GM13976 (cell line): ENCODE data around the gene PHTF2.
A peak's percentile ranks its signal among the peaks of the same experiment; 100 is the strongest.

Experiments
- DNase-seq: peaks from one replicate; pipeline ENCODE4 v3.0.0; 2012; ENCODE audit warnings: low spot score
- CTCF ChIP-seq: IDR thresholded peaks from 2 replicates; pipeline ENCODE4 v1.5.1; 2012; ENCODE audit warnings: borderline replicate concordance, mild to moderate bottlenecking; ENCODE audit not compliant: insufficient read depth; ENCODE audit errors: extremely low read depth, missing control alignments, control extremely low read depth
- in situ Hi-C: fragments of 300-500 bp; cut with MboI; formaldehyde crosslinking; loops from one replicate; pipeline ENCODE4 v1.12.0; 2022; ENCODE audit warnings: low sequenced_read_pairs, mixed read lengths, inconsistent platforms; ENCODE audit not compliant: unreplicated experiment

The PHTF2 gene

DNA sequence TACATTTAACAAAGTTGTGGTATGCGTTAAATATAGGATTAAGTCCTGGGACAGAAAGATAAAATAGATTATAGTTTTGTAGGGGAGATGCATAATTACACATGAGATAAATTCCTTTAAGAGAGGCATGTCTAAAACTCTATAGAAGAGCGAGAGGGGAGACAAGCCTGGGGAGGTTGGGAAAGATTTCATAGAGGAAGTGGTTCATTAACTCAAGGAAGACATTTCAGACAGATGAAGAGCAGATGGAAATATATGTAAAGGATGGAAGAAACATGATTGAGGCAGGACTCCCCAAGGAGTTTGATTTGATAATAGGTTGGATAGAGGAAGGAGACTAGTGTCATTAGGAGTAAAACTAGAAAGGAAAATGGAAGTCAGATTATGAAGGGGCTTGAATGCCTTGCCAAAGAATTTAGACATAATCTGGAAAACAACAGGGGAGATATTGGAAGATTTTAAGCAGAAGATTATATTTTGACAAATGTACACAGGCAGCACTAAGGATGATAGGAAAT is 96.1 kb downstream of the PHTF2 start:
- TF ChIP-seq CTCF, result no peak
- in situ Hi-C loops, result no loop called here
- no peak for DNase-seq

DNA sequence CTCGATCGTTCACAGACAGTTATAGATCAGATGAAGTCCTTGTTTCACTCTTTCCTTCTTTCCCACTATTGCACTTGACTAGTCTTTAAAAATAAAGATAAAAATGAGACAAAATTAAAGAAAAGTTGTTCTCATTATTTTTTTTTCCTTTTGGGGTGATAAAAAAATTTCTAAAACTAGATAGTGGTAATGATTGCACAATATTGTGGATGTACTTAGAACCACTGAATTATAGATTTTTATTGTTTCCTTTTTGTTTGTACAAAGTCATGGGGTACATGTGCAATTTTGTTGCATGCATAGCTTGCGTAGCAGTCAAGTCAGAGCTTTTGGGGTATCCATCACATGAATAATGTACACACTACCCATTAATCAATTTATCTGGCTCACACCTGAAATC is 97.3 kb downstream of the PHTF2 start:
- no peak for DNase-seq
- no peak for TF ChIP-seq CTCF
- in situ Hi-C loops, result no loop called here

DNA sequence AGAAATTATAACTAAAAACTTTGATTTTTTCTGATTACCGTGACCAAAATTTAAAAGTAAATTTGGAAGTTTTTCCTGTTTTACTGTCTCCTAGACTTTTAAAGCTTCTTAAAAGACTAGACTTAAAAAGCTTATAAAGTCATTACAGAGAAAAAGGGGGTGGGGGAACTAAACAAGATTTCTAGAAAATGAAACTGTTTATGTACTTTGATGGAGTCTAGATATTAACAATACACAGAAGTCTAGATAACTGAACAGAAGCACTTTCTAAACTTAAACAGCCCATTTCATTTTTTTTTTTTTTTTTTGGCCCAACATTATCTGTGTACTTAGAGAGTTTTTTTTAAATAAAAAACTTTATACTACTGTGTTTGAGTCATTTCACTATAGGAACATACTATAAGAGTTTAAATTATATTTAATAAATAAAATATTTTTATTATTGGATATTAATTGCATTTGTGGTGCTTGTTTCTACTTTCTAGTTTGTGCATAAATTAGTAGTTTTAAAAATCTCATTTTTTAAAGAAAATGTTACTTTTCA is 98.5 kb downstream of the PHTF2 start:
- peak; percentile 29 for DNase-seq
- in situ Hi-C loops, result no loop called here
- no peak for TF ChIP-seq CTCF

DNA sequence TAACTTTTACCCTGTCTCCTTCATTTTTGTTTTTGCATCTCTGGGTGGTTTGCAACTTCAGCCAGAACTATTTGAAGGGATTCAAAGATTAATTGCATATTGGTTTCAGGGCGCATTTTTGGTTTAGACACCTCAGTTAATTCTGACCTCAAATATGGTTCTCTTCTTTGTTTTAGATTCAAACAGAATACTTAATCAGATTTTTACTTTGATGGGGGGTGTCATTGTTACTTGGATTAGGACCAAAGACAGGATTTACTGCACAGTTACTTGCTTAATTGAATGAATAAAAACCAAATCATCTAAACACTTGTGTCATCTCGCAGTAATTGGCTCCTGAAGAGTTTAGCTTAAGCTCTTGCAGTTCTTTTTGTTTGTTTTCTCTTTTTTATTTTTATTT is 100.9 kb downstream of the PHTF2 start:
- no peak for DNase-seq
- in situ Hi-C loops, result no loop called here
- TF ChIP-seq CTCF, result no peak

DNA sequence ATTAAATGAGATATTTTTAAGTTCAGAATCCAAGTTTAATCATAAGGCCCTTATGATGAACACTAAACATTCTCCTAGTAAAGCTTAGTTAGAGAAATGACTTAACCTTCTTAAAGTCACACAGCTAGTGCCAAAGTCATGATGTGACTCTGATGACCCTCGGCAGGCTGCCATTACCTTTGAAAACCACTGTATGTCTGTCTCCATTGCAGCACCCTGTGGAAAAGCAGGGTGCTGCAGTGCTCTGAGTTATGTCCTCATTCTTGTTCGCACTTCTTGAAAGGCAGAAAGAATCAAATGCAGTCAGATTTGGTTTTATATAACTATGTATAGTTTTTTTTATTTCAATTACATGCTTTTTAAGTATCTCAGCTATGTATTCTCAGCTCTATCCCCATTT is 105.0 kb downstream of the PHTF2 start:
- in situ Hi-C loops, result loop anchor here (10.0 kb wide), 1 partner anchor 109 kb away; the partner anchor contains the start of genes PHTF2 and TMEM60
- DNase-seq, result peak; percentile 15
- peak; percentile 37 for TF ChIP-seq CTCF

GRCh38 chr7:77904252-77904651 is 105.7 kb downstream of the PHTF2 start:
- TF ChIP-seq CTCF, result no peak
- no peak for DNase-seq
- in situ Hi-C loops, result loop anchor here (10.0 kb wide), 1 partner anchor 109 kb away; the partner anchor contains the start of genes PHTF2 and TMEM60

DNA sequence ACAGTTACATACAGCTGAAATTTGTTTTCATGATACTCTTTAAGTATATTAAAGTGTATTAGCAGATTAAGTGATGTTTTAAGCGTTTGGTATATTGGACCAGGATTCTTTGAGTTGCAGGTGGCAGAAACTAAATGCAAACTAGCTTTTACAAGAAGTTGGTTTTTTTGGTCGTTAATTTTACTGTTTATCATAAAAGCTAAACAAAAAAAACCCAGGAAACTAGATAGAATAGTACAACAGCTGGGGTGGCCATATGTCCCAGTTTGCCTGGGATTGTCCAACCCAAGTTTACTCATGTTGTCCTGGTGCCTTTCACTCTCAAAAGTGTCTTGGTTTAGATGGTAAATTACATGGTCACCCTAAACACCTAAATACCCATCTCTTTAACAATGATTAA is 108.7 kb downstream of the PHTF2 start:
- in situ Hi-C loops, result loop anchor here (10.0 kb wide), 1 partner anchor 112 kb away; the partner anchor contains the start of genes PHTF2 and TMEM60
- TF ChIP-seq CTCF, result no peak
- DNase-seq, result no peak
